ENCODE results near the gene OCA2. TPM values are rescaled to one million over a fixed set of nuclear protein-coding genes. Genes with fewer than 3 reads are reported as not detected.

OCA2 gene
- polyA plus RNA-seq, 3 donors = not detected

- Histone ChIP-seq H3K9me3 (replicated peaks in 1 of 2; ENCODE audit: control insufficient read depth in 1 of 2, insufficient read depth in 1 of 2, low read length in 2 of 2) (no peaks in the 10 kb centered on the region), H3K79me2 (ENCODE audit: insufficient read depth, low read length) (no peaks in the 10 kb centered on the region), H4K20me1 (ENCODE audit: insufficient read depth, low read length) (no peaks in the 10 kb centered on the region), H3K27me3 (ENCODE audit: control insufficient read depth in 2 of 2, insufficient read depth in 2 of 2, low read length in 2 of 2) (no peaks in the 10 kb centered on the region), H2AFZ (ENCODE audit: insufficient read depth, low read depth, low read length, poor library complexity, severe bottlenecking) (no peak overlapping the region), H3K4me3 (replicated peaks in 1 of 3; ENCODE audit: low read depth in 2 of 3, low read length in 3 of 3) (no peak overlapping the region), H3K4me2 (replicated peaks; ENCODE audit: extremely low read depth, low read length, poor library complexity, severe bottlenecking) (no peak overlapping the region), H3K9ac (ENCODE audit: insufficient read depth, low read length, poor library complexity, severe bottlenecking) (no peak overlapping the region), H3K4me1 (ENCODE audit: control insufficient read depth in 1 of 2, insufficient read depth in 2 of 2, low read length in 2 of 2) (no peaks in the 10 kb centered on the region), H3K36me3 (replicated peaks in 1 of 2; ENCODE audit: control insufficient read depth in 1 of 2, insufficient read depth in 2 of 2, low read length in 2 of 2) (no peaks in the 10 kb centered on the region), H3K27ac (ENCODE audit: low read depth in 1 of 2, low read length in 2 of 2) (no peak overlapping the region)
- intact Hi-C loops (cut with micrococcal nuclease) = no loop called here
- no peak for TF ChIP-seq CTCF (IDR thresholded peaks at IDR 0.05)
- DNase-seq = no peak
- Mint-ChIP-seq H3K36me3 (no peaks in the 10 kb centered on the region), H3K9me3 (peaks cover 0 to 8% (median 2%) of the 10 kb centered on the region in 7 donors), H3K4me1 (no peaks in the 10 kb centered on the region), H3K27ac (no peak overlapping the region), H3K27me3 (ENCODE audit: low read depth in 3 of 3) (peaks cover 0 to 3% (median 1%) of the 10 kb centered on the region in 3 donors), H3K4me3 (no peak overlapping the region)
- WGBS (ENCODE audit: insufficient coverage) = no CpG with 5 or more reads among the region's 3 CpGs
These were observed 32.9 kb downstream of the OCA2 start for GRCh38 chr15:28066231-28066630.

GRCh38 chr15:28060005-28060404 is 39.1 kb downstream of the OCA2 start:
- 89% methylated on average over 7 of the region's 8 CpGs for WGBS (ENCODE audit: insufficient coverage)
- Histone ChIP-seq H4K20me1 (ENCODE audit: insufficient read depth, low read length) (no peaks in the 10 kb centered on the region), H3K9me3 (replicated peaks in 1 of 2; ENCODE audit: control insufficient read depth in 1 of 2, insufficient read depth in 1 of 2, low read length in 2 of 2) (peaks cover 0 to 4% of the 10 kb centered on the region in 2 donors), H3K79me2 (ENCODE audit: insufficient read depth, low read length) (no peaks in the 10 kb centered on the region), H3K36me3 (replicated peaks in 1 of 2; ENCODE audit: control insufficient read depth in 1 of 2, insufficient read depth in 2 of 2, low read length in 2 of 2) (no peaks in the 10 kb centered on the region), H3K4me1 (ENCODE audit: control insufficient read depth in 1 of 2, insufficient read depth in 2 of 2, low read length in 2 of 2) (no peaks in the 10 kb centered on the region), H3K27me3 (ENCODE audit: control insufficient read depth in 2 of 2, insufficient read depth in 2 of 2, low read length in 2 of 2) (no peaks in the 10 kb centered on the region), H3K4me3 (replicated peaks in 1 of 3; ENCODE audit: low read depth in 2 of 3, low read length in 3 of 3) (no peak overlapping the region), H2AFZ (ENCODE audit: insufficient read depth, low read depth, low read length, poor library complexity, severe bottlenecking) (no peak overlapping the region), H3K9ac (ENCODE audit: insufficient read depth, low read length, poor library complexity, severe bottlenecking) (no peak overlapping the region), H3K4me2 (replicated peaks; ENCODE audit: extremely low read depth, low read length, poor library complexity, severe bottlenecking) (no peak overlapping the region), H3K27ac (ENCODE audit: low read depth in 1 of 2, low read length in 2 of 2) (no peak overlapping the region)
- Mint-ChIP-seq H3K27ac (no peak overlapping the region), H3K27me3 (ENCODE audit: low read depth in 3 of 3) (peaks cover 0 to 6% (median 2%) of the 10 kb centered on the region in 3 donors), H3K4me1 (no peaks in the 10 kb centered on the region), H3K9me3 (peaks cover 0 to 11% (median 4%) of the 10 kb centered on the region in 7 donors), H3K4me3 (no peak overlapping the region), H3K36me3 (no peaks in the 10 kb centered on the region)
- no peak for TF ChIP-seq CTCF (IDR thresholded peaks at IDR 0.05)
- no peak for DNase-seq
- intact Hi-C loops (cut with micrococcal nuclease) = no loop called here
